Hepatocyte (in vitro differentiated cells): Measurements from ENCODE around the gene RREB1. TPM values are rescaled to one million over a fixed set of nuclear protein-coding genes. Genes with fewer than 3 reads are reported as not detected.

Experiments used
- DNase-seq: peaks from one replicate; pipeline ENCODE4 v3.0.0-alpha.2; 2016; ENCODE audit warnings: low spot score
- H2AFZ ChIP-seq: fragments of 200-600 bp; sonication (generic); 2 replicates; pipeline ENCODE4 v1.6.0; 2016; ENCODE audit warnings: antibody characterized with exemption, mild to moderate bottlenecking
- H3K27ac ChIP-seq: fragments of 200-600 bp; sonication (generic); 2 replicates; pipeline ENCODE4 v1.5.1; 2016; ENCODE audit warnings: mild to moderate bottlenecking
- H3K27me3 ChIP-seq: fragments of 200-600 bp; sonication (generic); 2 replicates; pipeline ENCODE4 v1.6.1; 2016
- H3K36me3 ChIP-seq: fragments of 200-600 bp; sonication (generic); replicated peaks from 2 replicates; pipeline ENCODE4 v1.5.1; 2016; ENCODE audit warnings: low read depth; ENCODE audit not compliant: insufficient read depth
- H3K4me1 ChIP-seq: fragments of 200-600 bp; sonication (generic); 2 replicates; pipeline ENCODE4 v1.5.1; 2016; ENCODE audit warnings: mild to moderate bottlenecking, moderate library complexity; ENCODE audit not compliant: insufficient read depth
- H3K4me2 ChIP-seq: fragments of 200-600 bp; sonication (generic); 2 replicates; pipeline ENCODE4 v1.6.0; 2016
- H3K4me3 ChIP-seq: fragments of 200-600 bp; sonication (generic); 2 replicates; pipeline ENCODE4 v1.5.1; 2016; ENCODE audit warnings: mild to moderate bottlenecking
- H3K79me2 ChIP-seq: fragments of 200-600 bp; sonication (generic); 2 replicates; pipeline ENCODE4 v1.6.0; 2017; ENCODE audit warnings: mild to moderate bottlenecking
- H3K9me2 ChIP-seq: fragments of 200-600 bp; sonication (generic); replicated peaks from 2 replicates; pipeline ENCODE4 v1.6.0; 2017; ENCODE audit warnings: mild to moderate bottlenecking; ENCODE audit not compliant: insufficient read depth
- H3K9me3 ChIP-seq: fragments of 200-600 bp; sonication (generic); 2 replicates; pipeline ENCODE4 v1.5.1; 2016; ENCODE audit warnings: low read depth, mild to moderate bottlenecking
- H4K20me1 ChIP-seq: fragments of 200-600 bp; sonication (generic); 2 replicates; pipeline ENCODE4 v1.6.0; 2016; ENCODE audit warnings: mild to moderate bottlenecking; ENCODE audit not compliant: insufficient read depth, poor library complexity, severe bottlenecking
- EZH2 ChIP-seq: fragments of 200-600 bp; sonication (generic); IDR thresholded peaks from 2 replicates; pipeline ENCODE4 v1.6.1; 2016; ENCODE audit warnings: antibody characterized with exemption, mild to moderate bottlenecking, borderline replicate concordance
- EZH2phosphoT487 ChIP-seq: fragments of 200-600 bp; sonication (generic); IDR thresholded peaks from one replicate; pipeline ENCODE4 v1.6.1; 2018; ENCODE audit warnings: antibody characterized with exemption, mild to moderate bottlenecking, low read depth, moderate library complexity; ENCODE audit not compliant: unreplicated experiment, severe bottlenecking
- WGBS: methylation state at CpG from one replicate; pipeline ENCODE4 v1.1.6; 2016; ENCODE audit warnings: low lambda C conversion rate; ENCODE audit errors: missing lambda C conversion rate; 5-methylcytosine and 5-hydroxymethylcytosine counted together
- polyA plus RNA-seq: library from polyadenylated mRNA; unstranded; fragments of >200 nt; fragmentation: Nextera tagmentation; extraction: Ambion mirVana; gene quantifications from 2 replicates; pipeline ENCODE4 v1.2.1, GENCODE V29; 2016
- total RNA-seq: library from RNA; depleted of rRNA; stranded (reverse); fragments of >200 nt; gene quantifications from 2 replicates; pipeline ENCODE4 v1.2.3, GENCODE V29; 2014
- TF ChIP-seq, protein P1 (sequence below): fragments of 200-600 bp; sonication (generic); IDR thresholded peaks from 2 replicates; pipeline ENCODE4 v1.5.1; 2016; ENCODE audit warnings: antibody characterized with exemption, mild to moderate bottlenecking; ENCODE audit not compliant: poor library complexity

Gene RREB1
- total and polyA plus RNA-seq, 2 experiments from 2014 or later = 15.2 to 28.7 TPM

DNA sequence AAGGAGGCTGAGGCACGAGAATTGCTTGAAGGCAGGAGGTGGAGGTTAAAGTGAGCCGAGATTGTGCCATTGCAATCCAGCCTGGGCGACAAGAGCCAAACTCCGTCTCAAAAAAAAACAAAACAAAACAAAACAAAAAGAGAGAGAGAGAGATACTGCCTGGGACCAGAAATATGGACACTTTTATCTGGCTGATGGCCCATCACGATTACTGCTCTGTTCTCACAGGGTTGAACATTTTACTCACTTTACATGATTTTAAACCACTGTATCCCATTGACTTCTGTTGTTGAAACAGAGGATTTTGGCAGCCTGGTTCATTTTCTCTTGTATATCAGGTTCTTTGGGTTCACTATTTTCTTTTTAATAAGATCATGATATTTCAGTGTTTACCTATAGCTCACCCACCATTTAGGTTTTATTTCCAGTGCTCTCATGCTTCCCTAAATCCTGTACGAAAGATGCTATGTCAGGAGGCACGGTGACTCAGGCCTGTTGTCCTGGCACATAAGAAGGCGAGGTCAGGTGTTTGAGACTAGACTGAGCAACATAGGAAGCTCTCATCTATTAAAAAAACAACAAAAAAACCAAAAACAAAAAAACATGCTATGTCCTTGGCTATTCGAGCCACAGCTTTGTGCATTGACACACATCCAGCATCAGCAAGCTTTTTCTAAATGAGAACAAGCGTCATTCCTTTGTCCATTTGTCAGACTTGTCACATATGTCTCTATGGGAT lies 34.5 kb upstream of the RREB1 start:
- H3K27ac ChIP-seq = no peak overlapping the region
- TF ChIP-seq, protein P1, sequence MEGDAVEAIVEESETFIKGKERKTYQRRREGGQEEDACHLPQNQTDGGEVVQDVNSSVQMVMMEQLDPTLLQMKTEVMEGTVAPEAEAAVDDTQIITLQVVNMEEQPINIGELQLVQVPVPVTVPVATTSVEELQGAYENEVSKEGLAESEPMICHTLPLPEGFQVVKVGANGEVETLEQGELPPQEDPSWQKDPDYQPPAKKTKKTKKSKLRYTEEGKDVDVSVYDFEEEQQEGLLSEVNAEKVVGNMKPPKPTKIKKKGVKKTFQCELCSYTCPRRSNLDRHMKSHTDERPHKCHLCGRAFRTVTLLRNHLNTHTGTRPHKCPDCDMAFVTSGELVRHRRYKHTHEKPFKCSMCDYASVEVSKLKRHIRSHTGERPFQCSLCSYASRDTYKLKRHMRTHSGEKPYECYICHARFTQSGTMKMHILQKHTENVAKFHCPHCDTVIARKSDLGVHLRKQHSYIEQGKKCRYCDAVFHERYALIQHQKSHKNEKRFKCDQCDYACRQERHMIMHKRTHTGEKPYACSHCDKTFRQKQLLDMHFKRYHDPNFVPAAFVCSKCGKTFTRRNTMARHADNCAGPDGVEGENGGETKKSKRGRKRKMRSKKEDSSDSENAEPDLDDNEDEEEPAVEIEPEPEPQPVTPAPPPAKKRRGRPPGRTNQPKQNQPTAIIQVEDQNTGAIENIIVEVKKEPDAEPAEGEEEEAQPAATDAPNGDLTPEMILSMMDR = no peak
- no peak for TF ChIP-seq EZH2
- no peak for TF ChIP-seq EZH2phosphoT487
- H3K79me2 ChIP-seq = no peaks in the 10 kb centered on the region
- no peaks in the 10 kb centered on the region for H3K36me3 ChIP-seq
- no peaks in the 10 kb centered on the region for H4K20me1 ChIP-seq
- H3K4me2 ChIP-seq = no peak overlapping the region
- H3K27me3 ChIP-seq = no peaks in the 10 kb centered on the region
- H3K9me3 ChIP-seq = no peaks in the 10 kb centered on the region
- no peaks in the 10 kb centered on the region for H3K4me1 ChIP-seq
- H3K4me3 ChIP-seq = no peak overlapping the region
- no peaks in the 10 kb centered on the region for H3K9me2 ChIP-seq
- 94% methylated on average over 10 of the region's 10 CpGs for WGBS
- DNase-seq = no peak
- H2AFZ ChIP-seq = no peak overlapping the region

DNA sequence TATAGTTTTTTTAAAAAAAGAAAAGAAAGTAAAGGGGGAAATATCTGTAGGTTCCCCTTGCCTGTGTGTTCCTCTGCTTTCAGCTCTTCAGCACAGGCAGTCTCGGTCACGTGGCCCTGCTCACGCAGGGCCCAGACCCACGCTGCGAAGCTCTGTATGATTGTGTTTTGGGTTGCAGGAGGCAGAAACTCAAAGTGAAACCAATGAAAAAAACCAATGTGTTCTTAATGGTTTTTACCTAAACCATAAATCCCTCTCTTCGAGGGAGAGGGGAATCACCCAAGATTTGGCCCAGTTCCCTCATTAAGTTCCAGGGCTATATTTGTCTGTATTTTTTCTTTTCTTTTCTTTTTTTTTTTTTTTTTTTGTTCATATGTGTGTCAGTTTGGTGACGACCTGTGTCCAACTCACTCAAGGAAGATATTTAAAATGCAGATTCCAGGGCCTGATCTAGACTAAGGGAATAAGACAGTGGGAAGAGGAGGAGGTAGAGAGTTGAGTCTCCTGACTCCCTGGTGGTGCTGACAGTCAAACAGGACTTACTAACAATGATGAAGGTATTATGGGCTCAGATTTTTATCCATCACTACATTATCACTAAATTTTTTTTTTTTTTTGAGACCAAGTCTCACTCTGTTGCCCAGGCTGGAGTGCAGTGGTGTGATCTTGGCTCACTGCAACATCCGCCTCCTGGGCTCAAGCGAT lies 33.8 kb upstream of the RREB1 start:
- H2AFZ ChIP-seq = no peak overlapping the region
- WGBS = 96% methylated on average over 9 of the region's 9 CpGs
- H3K4me1 ChIP-seq = no peaks in the 10 kb centered on the region
- H3K27me3 ChIP-seq = no peaks in the 10 kb centered on the region
- no peaks in the 10 kb centered on the region for H4K20me1 ChIP-seq
- no peak for TF ChIP-seq EZH2phosphoT487
- no peak for TF ChIP-seq EZH2
- TF ChIP-seq, protein P1 = no peak
- H3K27ac ChIP-seq = no peak overlapping the region
- H3K79me2 ChIP-seq = no peaks in the 10 kb centered on the region
- no peaks in the 10 kb centered on the region for H3K36me3 ChIP-seq
- no peak for DNase-seq
- no peaks in the 10 kb centered on the region for H3K9me2 ChIP-seq
- no peak overlapping the region for H3K4me2 ChIP-seq
- no peaks in the 10 kb centered on the region for H3K9me3 ChIP-seq
- no peak overlapping the region for H3K4me3 ChIP-seq

DNA sequence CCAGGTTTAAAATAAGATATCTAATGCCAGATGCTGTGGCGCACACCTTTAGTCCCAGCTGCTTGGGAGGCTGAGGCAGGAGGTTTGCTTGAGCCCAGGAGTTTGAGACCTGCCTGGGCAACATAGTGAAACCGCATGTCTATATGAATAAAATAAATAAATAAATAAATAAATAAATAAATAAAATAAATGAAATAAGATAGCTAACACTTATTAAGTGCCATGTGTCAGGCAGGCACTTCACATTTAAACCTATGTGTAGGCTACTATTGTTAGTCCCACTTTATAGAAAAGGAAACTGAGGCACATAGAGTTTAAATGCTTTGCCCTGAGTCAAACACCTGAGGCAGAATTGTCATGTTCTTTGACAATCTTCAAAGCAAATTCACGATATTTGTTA lies 32.9 kb upstream of the RREB1 start:
- TF ChIP-seq EZH2phosphoT487 (no peak), EZH2 (no peak)
- TF ChIP-seq, protein P1 = no peak
- Histone ChIP-seq H3K9me3 (no peaks in the 10 kb centered on the region), H3K4me3 (no peak overlapping the region), H3K36me3 (no peaks in the 10 kb centered on the region), H2AFZ (no peak overlapping the region), H3K27ac (no peak overlapping the region), H3K79me2 (no peaks in the 10 kb centered on the region), H3K4me2 (no peak overlapping the region), H3K4me1 (no peaks in the 10 kb centered on the region), H3K27me3 (no peaks in the 10 kb centered on the region), H4K20me1 (no peaks in the 10 kb centered on the region), H3K9me2 (no peaks in the 10 kb centered on the region)
- WGBS = 96% methylated on average over 3 of the region's 3 CpGs
- DNase-seq = no peak
